ENCODE results near the gene CRYBG3.

The CRYBG3 gene

GRCh38 chr3:97942801-97943546 is 121.2 kb downstream of the CRYBG3 start:
- DNase-seq (ENCODE audit: low read depth in 2 of 2): no peak

- DNase-seq (ENCODE audit: low read depth in 2 of 2): no peak
These were observed 126.7 kb downstream of the CRYBG3 start for GRCh38 chr3:97948351-97949109.

- DNase-seq (ENCODE audit: low read depth in 2 of 2): no peak
These were observed 127.3 kb downstream of the CRYBG3 start for GRCh38 chr3:97949110-97949485.

- no peak for DNase-seq (ENCODE audit: low read depth in 2 of 2)
These were observed 127.9 kb downstream of the CRYBG3 start for GRCh38 chr3:97949743-97950142.

GRCh38 chr3:97950360-97950759 is 128.5 kb downstream of the CRYBG3 start:
- no peak for DNase-seq (ENCODE audit: low read depth in 2 of 2)

GRCh38 chr3:97952280-97952679 is 130.5 kb downstream of the CRYBG3 start:
- DNase-seq (ENCODE audit: low read depth in 2 of 2): no peak

- no peak for DNase-seq (ENCODE audit: low read depth in 2 of 2)
These were observed 131.1 kb downstream of the CRYBG3 start for GRCh38 chr3:97952872-97953271.

- no peak for DNase-seq (ENCODE audit: low read depth in 2 of 2)
These were observed 132.5 kb downstream of the CRYBG3 start for GRCh38 chr3:97954228-97954827.

GRCh38 chr3:97956051-97956450 is 134.2 kb downstream of the CRYBG3 start:
- DNase-seq (ENCODE audit: low read depth in 2 of 2): no peak

- no peak for DNase-seq (ENCODE audit: low read depth in 2 of 2)
These were observed 136.0 kb downstream of the CRYBG3 start for GRCh38 chr3:97957617-97958311.

- no peak for DNase-seq (ENCODE audit: low read depth in 2 of 2)
These were observed 136.6 kb downstream of the CRYBG3 start for GRCh38 chr3:97958396-97958795.

- no peak for DNase-seq (ENCODE audit: low read depth in 2 of 2)
These were observed 137.0 kb downstream of the CRYBG3 start for GRCh38 chr3:97958796-97959195.

GRCh38 chr3:97959872-97960271 is 138.1 kb downstream of the CRYBG3 start:
- no peak for DNase-seq (ENCODE audit: low read depth in 2 of 2)

GRCh38 chr3:97960551-97960950 is 138.7 kb downstream of the CRYBG3 start:
- no peak for DNase-seq (ENCODE audit: low read depth in 2 of 2)

GRCh38 chr3:97960993-97961766 is 139.4 kb downstream of the CRYBG3 start:
- DNase-seq (ENCODE audit: low read depth in 2 of 2): no peak

- no peak for DNase-seq (ENCODE audit: low read depth in 2 of 2)
These were observed 146.2 kb downstream of the CRYBG3 start for GRCh38 chr3:97967966-97968365.

GRCh38 chr3:97968376-97968775 is 146.6 kb downstream of the CRYBG3 start:
- DNase-seq (ENCODE audit: low read depth in 2 of 2): no peak

GRCh38 chr3:97969541-97969940 is 147.7 kb downstream of the CRYBG3 start:
- no peak for DNase-seq (ENCODE audit: low read depth in 2 of 2)

- DNase-seq (ENCODE audit: low read depth in 2 of 2): no peak
These were observed 148.3 kb downstream of the CRYBG3 start for GRCh38 chr3:97970156-97970555.

- no peak for DNase-seq (ENCODE audit: low read depth in 2 of 2)
These were observed 149.3 kb downstream of the CRYBG3 start for GRCh38 chr3:97970956-97971620.

All from stimulated activated CD4-positive, alpha-beta T cell treated with anti-CD3 and anti-CD28 coated beads, Interleukin-1b, Interleukin-23, amount 100 ng/mL, for 1 hour (primary cell).